ENCODE measurements around the gene FRMD4A.

DNA sequence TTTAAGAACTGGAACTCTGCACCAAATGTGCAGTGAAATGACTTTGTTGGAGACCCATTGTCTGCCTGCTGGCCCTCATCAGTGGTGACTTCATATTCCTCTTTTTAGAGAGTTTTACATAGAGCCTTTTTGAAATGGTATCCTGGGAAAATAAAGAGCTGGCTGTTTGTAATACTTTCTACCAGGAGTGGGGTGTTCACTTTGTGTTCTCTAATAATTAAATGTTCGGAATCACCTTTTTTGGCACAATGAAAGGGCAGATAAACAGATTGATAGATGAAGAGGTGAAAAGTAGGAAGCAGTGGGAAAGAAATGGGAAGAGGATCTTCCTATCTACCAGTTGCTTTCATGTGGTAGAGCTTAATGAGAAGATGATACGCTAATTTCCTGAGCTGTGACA, 688.4 kb downstream of the FRMD4A start:
- no peak for TF ChIP-seq POLR2A (IDR thresholded peaks at IDR 0.05)
- no peak for TF ChIP-seq CTCF (IDR thresholded peaks at IDR 0.05)
